HG03439 (cell line): Measurements from ENCODE around the gene SF3B1.
"Not testable (repeated sequence)": the region's sequence is repeated elsewhere in the genome, so short reads cannot be mapped to it uniquely, and the experiment has no call there.

Experiments used
- ATAC-seq: cut with Tn5 transposase; IDR thresholded peaks from one replicate; pipeline ENCODE4 v1.9.1; 2021; ENCODE audit warnings: mild to moderate bottlenecking, moderate library complexity; ENCODE audit not compliant: unreplicated experiment

SF3B1 gene

DNA sequence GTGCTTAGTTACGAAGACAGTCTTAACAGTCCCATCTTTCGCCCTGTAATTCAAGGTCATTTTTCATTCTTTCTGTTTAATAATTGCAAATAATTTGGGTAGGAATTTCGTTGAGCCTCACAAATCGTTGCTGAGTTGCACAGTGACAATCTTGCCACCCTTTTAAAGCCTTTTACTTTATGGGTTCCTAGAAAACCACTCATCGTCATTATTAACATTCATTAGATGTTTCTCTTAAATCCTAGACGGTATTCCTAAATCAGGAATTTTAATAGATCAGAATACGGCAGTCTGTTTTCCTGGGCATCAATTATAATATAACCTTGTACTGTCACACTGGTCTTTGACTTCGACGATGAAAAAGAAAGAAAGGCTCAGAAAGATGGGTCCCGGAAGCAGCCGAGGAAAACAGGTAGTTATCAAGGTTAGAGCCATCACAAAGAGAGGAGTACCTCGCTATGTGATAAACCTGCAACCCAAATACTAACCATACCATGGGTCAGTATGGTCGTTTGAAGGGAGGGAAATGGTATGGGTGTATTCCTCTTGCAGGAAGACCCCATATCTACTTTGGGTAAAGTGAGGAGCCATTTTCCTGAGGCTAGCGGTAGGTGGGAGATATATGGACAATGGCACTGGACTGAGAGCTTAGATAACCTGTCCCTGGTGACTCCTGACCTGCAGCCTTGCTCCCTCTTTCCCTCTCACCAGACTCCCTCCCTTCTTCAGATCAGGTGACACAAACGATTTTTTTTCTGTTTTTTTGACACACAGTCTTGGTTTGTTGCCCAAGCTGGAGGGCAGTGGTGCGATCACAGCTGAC is 981 bp upstream of the SF3B1 start:
- ATAC-seq = no peak

DNA sequence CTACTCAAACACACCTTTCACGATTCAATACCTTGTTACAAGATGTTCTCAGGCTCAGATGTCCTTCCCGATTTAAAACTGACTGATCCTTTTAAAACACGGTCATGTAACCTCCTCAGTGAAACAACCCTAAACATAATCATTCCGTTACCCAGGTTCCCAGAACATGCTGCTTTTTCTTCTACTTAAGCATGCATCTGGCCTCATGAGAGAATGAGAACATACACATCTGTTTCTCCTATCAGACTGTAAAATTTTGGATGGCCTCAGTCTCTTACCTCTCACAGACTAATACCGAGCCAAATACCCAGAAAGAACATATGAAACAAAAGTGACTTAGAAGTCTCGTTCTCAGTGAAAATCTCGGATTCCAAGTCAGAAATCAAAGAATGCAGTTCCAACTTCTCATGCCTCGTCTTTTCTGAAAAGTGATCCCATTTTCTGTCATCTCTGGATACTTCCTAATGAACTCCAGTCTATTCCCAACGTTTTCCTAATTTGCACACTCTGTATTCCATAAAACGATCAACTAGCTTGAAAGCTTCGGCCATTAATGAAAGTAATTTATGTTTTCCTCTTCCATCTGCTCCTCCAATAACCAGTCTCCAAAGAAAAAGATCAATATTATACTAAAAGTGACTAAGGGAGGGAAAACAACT is 919 bp downstream of the SF3B1 start:
- ATAC-seq = no peak

DNA sequence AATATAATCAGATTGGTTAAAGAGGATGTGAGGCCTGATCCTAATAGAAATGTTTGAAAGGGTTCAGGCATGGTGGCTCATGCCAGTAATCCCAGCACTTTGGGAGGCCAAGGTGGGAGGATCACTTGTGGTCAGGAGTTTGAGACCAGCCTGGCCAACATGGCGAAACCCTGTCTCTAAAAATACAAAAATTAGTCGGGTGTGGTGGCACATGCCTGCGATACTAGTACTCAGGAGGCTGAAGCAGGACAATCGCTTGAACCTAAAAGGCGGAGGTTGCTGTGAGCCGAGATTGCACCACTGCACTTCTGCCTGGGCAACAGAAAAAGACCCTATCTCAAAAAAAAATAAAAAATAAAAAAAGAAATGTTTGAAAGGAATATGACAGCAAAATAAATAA is 2.3 kb downstream of the SF3B1 start:
- not testable (repeated sequence) for ATAC-seq

DNA sequence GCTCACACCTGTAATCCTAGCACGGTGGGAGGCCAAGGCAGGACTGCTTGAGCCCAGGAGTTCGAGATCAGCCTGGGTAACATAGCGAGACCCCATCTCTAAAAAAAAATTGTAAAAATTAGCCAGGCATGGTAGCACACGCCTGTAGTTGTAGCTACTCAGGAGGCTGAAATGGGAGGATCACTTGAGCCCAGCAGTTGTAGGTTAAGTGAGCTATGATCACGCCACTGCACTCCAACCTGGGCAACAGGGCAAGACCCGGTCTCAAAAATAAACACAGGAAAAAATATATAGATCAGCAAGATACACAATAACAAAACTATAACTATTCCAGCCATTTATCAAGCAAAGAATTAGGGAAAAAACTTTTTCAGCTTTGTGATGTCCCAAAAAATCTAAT is 3.0 kb downstream of the SF3B1 start:
- ATAC-seq = no peak

DNA sequence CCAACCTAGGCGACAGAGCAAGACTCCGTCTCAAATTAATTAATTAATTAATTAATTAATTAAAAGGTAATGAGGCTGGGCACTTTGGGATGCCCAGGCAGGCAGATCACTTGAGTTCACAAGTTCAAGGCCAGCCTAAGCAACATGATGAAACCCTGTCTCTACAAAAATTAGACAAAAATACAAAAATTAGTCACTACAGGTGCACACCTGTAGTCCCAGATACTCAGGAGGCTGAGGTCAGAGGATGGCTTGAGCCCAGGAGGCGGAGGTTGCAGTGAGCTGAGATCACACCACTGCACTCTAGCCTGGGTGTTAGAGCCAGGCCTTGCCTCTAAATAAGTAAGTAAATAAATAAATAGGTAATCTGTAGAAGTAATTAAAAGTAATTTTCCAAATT is 6.8 kb downstream of the SF3B1 start:
- ATAC-seq = no peak

DNA sequence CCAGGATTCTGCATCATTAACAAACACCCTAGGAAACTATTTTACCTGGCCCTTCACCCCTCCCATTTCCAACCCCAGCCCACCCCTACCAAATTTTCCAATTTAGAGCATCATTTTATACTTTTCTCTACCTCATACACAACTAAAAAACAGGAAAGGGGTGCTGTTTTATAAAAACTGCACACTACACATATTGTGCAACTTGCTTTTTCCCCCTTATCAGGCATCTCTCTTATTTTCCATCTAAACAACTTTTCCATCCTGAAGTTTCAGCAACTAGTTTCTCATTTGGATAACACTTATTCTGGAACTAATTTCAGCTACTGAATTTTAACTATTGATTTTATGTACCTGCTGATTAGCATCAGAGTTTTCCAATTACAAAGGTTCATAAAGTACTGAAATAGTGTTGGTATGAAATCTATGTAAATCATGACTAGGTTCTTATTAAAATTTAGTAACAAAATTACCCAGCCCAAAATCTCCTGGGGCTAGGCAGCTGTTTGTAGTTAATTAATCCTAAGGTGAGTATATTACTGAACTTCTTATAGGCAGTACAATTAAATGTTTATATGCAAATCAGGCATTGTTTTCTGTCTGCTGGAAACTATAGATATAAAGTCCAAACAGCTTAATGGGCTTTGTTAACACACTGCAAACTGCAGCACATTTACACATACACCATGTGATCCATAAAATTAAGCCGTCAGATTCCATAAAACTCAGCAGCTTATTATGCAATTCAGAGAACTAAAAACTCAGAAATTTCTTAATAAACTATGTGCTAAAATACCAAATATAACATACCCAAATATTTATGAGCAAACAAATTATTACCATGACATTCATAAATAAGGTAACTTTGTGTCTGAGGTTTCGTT is 7.9 kb downstream of the SF3B1 start:
- no peak for ATAC-seq

DNA sequence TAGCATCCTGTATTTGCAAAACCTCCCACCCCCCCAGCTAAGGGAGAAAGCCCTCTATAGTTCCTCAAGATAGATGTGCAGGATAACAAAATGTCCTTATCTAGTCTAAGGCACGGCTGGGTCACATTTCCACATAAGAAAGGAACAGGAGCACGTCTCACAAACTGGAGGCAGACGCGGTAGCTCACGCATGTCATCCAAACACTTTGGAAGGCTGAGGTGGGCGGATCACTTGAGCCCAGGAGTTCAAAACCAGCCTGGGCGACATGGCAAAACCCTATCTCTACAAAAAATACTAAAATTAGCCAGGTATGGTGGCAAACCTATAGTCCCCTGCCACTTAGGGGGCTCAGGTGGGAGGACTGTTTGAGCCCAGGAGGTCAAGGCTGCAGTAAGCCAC is 9.3 kb downstream of the SF3B1 start:
- no peak for ATAC-seq

DNA sequence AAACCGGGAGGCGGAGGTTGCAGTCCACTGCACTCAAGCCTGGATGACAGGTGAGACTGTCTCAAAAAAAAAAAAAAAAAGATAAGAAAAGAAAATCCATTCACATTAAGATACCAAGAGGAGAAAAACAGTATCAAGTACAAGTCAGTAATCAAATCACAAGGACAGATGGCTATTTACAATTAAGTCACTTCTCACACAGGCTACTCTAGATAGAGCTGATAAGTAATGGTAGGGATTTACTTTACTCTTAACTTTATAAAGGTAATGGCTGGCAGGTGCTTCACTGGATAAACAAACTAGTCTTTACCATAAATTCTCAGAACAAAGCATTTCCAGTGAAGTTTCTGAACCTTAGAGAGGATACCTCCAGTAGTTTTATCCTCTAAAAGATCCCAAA is 11.5 kb downstream of the SF3B1 start:
- ATAC-seq = no peak

DNA sequence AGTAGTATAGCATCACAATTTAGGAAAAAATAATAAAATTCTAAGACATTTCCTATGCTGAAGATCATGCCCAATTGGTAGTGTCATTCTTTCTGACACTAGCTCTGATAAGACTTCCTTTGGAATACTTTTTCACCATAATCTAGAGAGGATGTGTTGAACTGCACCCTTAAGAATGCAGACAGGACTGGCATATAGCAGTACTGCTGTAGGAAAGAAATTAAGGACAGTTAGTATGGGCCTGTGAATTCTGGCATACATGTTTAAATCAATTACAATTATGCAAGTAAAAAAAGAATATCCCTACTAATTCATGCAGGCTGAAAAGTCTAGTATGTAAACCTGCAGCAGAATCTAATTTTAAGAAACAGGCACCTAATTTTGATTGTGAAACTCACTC is 15.4 kb downstream of the SF3B1 start:
- no peak for ATAC-seq

DNA sequence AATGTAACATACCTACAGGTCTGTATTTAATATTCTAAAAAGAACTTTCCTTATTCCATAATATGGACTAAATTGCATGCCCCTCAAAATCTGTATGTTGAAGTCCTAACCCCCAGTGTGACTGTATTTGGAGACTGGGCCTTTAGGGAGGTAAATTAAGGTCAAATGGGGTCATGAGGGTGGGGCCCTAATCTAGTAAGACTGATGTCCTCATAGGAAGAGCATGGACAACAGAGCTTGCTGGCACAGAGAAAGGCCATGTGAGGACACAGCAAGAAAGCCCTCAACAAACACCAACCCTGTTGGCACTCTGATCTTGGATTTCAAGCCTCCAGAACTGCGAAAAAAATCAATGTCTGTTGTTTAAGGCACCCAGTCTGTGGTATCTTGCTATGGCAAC is 18.6 kb downstream of the SF3B1 start:
- ATAC-seq = no peak

DNA sequence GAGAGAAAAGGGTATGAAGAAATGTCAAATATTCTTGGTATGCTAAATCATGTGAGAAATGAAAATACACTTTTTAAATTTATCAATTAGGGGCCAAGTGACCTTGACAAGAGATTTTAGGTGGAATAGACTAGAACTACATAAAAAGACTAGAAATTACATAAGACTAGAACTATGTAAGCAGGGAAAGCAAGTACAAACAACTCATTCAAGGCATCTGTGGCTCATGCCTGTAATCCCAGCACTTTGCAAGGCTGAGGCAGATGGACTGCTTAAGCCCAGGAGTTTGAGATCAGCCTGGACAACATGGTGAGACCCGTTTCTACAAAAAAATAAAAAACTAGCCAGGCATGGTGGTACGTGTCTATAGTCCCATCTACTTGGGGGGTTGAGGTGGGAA is 20.3 kb downstream of the SF3B1 start:
- ATAC-seq = no peak

DNA sequence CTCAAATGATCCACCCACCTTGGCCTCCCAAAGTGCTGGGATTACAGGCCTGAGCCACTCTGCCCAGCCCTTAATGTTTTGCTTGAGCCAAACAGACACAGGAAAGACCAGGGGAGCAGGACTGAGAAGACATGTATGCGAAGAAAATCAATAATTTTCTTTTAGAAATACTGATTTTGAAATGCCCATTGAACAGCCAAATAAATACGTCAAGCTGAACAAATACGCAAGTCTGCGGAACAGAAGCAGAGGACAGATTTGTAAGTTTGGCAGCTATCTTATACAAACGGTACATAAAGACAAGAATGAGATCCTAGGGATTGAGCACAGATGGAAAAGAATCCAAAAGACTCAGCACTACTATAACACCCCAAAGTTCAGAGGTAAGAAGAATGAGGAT is 20.8 kb downstream of the SF3B1 start:
- ATAC-seq = no peak

DNA sequence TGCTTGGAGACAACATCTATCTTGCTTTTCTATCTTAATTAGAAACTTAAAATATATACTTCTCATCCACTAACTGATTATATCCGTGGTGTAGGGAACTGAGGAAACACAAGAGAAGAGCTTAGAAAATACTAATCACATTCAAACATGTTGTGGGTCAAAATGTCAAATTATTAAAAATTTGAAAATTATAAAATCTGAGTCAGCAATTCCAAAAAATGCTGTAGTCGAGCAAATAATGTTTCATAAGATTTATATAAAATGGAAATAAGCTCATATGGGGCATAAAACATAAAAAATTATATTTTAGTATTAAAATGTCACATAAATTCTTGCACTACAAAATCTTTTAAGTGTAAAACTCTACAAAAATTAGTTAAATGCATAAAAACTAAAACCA is 29.2 kb downstream of the SF3B1 start:
- no peak for ATAC-seq

DNA sequence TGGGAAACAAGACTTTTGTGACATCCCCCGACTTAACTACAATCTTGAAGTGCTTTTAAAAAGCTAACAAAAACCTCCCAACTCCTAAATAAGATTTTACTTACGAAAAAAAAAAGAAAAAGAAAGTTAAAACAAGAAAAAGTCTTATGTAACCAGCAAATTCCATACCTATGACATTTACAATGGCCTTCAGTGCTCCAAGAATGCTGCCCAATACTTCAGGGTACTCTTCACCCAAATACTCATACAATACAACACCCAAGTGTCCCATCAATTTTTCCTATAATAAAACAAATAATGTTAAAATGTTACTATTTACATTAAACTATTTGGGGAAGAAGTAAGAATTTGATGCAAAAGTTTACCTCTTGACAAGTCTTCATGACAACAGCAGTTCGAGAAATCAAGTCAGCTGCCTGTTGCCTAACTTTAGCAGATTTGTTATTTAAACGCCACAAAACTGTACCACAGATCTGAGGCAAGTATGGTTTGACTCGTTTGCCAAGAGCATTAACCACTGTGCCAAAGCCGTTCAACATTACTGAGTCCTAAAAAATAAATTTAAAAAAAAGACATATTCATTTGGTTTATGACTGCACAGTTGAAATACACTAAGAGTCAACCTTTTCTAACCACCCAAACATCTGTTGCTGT is 34.8 kb downstream of the SF3B1 start:
- ATAC-seq = no peak

DNA sequence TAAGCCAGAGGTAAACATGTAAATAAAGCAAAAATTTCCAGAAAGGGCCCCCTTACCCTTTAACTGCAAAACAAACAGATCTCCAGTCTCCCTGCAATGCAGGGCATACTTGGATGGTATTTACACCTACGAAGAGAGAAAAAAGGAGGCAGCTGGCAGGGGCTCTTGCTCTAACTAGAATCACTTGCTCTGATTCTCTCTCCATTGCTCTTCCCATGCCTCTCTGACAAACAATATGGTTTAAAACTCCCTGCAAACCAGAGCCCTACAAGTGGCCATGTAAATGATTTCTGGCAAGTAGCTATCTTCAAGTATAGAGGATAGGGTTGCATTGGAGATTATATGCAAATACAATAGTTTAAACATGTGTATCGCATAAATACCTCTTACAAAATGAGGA is 35.9 kb downstream of the SF3B1 start:
- ATAC-seq = no peak

DNA sequence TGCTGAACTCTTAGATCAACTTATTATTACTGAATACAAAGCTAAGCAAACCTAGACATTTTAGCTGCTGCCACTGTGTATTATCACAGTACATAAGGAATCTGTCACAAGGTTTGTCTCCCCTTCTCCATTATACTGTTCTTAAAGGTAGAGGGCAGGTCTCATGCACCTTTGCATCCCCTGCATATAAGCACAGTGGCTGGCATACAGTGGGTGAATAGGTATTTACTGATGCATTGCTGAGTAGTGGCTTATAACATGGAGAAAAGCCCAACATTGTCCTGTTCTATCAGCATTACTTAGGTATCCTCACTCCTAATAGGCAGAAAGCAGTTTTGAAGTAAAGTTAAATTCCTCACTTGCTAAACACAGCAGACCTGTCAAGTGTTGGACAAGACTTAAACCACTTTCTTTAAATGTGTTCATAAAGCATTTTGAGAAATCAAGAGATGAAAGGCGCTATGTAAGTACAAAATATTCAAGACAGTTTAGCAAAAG is 43.6 kb downstream of the SF3B1 start:
- ATAC-seq = no peak

DNA sequence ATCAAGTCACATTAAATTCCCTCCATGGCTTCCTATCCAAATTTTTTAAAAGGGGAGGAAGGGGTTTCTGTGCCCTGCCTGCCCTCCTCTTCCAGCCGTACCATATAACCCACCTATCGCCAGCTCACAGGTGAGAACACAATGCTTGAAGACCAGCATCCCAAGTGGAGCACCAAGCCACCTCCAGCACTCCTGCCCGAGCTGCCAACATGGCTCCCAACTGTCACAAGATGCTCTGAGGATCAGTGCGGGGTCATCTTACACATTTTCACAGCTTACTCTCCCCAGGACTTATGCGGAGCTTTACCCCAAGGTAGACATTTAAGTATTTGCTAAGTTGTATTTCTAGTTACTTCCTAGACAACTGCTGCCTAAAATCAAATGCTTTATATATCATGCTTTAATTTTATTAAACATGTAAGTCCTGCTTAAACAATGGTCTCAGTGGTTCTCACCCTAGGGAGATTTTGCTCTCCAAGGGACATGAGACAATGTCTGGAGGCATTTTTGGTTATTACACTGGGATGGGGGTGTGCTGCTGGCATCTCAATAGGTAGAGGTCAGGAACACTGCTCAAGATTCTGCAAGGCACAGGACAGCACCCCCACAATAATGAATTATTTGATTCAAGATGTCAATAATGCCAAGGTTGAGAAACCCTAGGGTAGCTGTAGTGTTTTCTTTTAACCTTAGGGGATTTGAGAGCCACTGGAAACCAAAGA is 45.8 kb downstream of the SF3B1 start:
- no peak for ATAC-seq

DNA sequence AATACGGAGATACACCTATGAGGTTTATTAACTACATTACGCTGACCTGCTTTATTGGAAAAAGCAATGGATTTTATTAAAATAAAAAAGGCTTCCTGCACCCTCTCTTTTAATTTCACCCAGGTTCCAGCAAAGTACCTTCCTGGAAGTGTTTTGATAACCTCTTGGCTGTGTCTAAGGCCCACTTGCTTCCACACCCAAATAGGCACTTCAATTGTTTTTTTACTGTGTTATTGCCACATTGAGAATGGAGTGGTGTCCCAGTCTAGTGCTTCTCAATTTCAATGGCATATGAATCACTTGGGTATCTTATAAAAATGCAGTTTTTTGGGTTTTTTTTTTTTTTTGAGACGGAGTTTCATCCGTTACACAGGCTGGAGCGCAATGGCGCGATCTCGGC is 47.6 kb downstream of the SF3B1 start:
- no peak for ATAC-seq

DNA sequence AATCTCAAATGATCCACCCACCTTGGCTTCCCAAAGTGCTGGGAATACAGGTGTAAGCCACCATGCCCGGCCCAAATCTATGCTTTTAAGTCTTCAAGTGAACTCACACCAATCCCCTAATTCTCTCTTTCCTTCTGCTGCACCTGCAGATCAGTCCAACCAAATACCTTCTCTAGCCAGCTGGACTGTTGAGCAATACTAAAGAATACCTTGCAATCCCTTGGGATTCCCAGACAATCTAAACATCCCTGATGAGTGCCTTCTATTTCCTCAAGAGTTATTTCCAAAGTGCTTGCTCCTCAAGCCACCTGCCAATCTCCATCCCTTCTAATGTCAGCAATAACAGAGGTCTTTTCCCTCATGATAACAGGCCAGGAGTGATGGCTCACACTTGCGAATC is 48.6 kb downstream of the SF3B1 start:
- no peak for ATAC-seq

DNA sequence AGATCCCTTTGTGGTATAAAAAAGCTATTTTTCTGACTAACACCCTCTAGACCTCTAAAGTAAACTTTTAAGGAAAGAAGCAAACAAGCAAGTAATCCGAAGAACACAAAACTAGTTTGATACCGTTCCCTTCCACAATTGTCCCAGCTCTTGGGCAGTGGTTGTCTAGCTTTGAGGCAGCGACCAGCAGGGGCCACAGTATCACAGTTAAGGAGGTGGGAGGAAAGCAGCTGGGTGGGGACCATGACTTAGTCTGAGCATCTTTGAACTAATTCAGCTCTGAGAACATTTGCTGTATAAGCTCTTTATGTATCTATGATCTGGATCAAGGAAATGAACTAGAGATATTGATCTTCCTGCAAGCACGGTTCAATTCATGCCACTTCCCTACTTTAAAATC is 51.0 kb downstream of the SF3B1 start:
- ATAC-seq = no peak
